ENCODE results near the gene GHDC.
"Not testable (repeated sequence)": the region's sequence is repeated elsewhere in the genome, so short reads cannot be mapped to it uniquely, and the experiment has no call there.

The GHDC gene, protein sequence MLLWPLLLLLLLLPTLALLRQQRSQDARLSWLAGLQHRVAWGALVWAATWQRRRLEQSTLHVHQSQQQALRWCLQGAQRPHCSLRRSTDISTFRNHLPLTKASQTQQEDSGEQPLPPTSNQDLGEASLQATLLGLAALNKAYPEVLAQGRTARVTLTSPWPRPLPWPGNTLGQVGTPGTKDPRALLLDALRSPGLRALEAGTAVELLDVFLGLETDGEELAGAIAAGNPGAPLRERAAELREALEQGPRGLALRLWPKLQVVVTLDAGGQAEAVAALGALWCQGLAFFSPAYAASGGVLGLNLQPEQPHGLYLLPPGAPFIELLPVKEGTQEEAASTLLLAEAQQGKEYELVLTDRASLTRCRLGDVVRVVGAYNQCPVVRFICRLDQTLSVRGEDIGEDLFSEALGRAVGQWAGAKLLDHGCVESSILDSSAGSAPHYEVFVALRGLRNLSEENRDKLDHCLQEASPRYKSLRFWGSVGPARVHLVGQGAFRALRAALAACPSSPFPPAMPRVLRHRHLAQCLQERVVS

GRCh38 chr17:42193969-42194899 is at the start of gene GHDC:
GHDC (minus strand) TSS chr17:42194494; CDS start chr17:42193581, 913 bp downstream.
- peak; percentile 68 for DNase-seq

DNA sequence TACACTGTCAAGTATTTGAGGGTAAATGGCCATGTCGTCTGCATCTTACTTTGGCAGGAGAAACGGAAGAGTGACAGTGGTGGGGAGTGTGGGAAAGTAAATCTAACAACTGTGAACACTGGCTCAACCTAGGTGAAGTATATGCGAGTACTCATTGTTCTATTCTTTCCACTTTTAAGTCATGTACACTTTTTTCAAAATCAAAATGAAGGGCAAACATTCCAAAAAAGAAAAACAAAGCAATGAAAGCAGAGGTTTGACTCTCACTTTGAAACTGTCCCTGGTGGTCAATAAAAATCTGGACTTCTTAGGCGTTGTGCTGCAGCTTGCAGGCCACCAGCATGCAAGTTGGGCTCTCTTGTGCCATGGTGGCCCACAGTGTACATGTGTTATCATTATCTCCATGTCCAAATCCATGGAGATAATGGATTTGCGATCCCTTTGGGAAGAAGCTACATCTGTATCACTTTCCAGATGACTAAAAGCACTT is 49.2 kb upstream of the GHDC start:
- DNase-seq, result no peak

GRCh38 chr17:42241871-42242270 is 47.6 kb upstream of the GHDC start:
- no peak for DNase-seq

DNA sequence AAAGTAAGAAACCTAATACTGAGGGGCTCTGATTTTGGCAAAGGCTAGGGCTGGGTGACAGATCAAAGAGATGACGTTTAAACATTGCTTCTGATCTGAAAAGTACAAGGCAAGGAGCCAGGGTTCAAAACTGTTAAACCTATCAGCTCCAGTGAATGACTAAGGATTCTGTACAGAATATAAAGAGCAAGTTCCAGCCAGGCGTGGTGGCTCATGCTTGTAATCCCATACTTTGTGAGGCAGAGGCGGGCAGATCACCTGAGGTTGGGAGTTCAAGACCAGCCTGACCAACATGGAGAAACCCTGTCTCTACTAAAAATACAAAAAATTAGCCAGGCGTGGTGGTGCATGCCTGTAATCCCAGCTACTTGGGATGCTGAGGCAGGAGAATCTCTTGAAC is 46.6 kb upstream of the GHDC start:
- DNase-seq, result not testable (repeated sequence)

DNA sequence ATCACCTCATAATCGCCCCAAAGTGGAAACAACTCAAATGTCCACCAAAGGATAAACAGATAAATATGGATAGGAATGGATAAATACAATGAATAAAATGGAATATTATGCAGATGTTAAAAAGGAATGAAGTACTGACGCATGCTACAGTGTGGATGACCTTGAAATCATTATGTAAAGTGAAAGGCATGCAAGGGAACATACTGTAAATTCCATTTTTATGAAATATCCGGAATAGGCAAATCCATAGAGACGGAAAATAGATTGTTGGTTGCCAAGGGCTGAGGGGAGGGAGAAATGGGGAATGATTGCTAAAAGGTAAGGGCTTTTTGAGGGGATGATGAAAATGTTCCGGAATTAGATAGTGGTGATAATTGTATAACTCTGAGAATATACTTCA is 45.9 kb upstream of the GHDC start:
- no peak for DNase-seq

- not testable (repeated sequence) for DNase-seq
These were observed 45.3 kb upstream of the GHDC start for GRCh38 chr17:42239576-42239975.

GRCh38 chr17:42236760-42237159 is 42.5 kb upstream of the GHDC start:
- DNase-seq, result no peak

DNA sequence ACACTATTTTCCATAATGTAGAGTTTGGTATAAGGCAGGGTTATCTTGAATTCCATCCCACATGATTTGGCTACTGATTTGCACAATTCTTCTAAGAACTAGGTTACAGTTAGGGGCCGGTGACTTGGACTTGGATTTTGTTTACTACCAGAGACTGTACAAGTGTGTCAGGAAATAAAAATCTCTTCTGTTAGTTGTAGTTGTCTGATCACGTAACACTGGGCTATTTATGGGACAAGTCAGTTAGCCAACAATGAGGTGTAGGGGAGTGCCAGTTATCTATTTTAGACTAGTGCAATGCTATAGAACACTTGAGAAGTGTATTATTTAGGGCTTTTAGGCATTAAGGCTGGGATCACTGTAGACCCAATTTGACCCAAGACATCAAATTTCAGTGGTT is 39.7 kb upstream of the GHDC start:
- DNase-seq, result no peak

- DNase-seq, result no peak
These were observed 38.9 kb upstream of the GHDC start for GRCh38 chr17:42233156-42233555.

- no peak for DNase-seq
These were observed 35.9 kb upstream of the GHDC start for GRCh38 chr17:42230225-42230624.

GRCh38 chr17:42227849-42228700 is 33.8 kb upstream of the GHDC start:
- no peak for DNase-seq

DNA sequence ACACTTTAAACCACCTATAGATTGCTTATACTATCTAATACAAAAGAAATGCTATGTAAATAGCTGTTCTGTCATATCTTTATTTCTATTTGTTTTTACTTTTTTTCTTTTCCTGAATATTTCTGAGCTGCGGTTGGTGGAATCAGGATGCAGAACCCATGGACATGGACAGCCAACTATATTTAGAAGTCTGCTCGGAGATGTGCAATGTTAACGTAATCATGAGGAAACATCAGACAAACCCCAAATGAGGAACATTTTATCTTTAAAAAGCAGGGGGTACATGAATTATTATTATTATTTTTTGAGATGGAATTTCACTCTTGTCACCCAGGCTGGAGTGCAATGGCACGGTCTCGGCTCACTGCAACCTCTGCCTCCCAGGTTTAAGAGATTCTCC is 31.4 kb upstream of the GHDC start:
- no peak for DNase-seq

DNA sequence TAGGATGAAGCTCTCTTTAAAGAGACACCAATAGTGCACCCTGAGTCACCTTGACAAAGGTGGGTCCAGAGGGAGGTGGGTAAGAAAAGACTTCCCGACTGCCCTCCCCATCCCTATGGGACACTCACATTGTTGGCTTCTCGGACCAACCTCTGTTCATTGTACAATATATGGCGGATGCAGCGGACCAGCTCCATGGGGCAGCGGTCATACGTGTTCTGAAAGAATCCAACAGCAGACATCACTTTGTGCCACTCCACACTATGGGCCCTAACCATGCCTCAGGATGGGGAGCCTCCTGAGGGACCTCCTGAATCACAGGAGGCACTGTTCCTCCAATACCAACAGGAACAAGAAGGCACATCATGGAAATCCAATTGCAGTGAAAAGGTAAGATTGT is 30.4 kb upstream of the GHDC start:
- no peak for DNase-seq

DNA sequence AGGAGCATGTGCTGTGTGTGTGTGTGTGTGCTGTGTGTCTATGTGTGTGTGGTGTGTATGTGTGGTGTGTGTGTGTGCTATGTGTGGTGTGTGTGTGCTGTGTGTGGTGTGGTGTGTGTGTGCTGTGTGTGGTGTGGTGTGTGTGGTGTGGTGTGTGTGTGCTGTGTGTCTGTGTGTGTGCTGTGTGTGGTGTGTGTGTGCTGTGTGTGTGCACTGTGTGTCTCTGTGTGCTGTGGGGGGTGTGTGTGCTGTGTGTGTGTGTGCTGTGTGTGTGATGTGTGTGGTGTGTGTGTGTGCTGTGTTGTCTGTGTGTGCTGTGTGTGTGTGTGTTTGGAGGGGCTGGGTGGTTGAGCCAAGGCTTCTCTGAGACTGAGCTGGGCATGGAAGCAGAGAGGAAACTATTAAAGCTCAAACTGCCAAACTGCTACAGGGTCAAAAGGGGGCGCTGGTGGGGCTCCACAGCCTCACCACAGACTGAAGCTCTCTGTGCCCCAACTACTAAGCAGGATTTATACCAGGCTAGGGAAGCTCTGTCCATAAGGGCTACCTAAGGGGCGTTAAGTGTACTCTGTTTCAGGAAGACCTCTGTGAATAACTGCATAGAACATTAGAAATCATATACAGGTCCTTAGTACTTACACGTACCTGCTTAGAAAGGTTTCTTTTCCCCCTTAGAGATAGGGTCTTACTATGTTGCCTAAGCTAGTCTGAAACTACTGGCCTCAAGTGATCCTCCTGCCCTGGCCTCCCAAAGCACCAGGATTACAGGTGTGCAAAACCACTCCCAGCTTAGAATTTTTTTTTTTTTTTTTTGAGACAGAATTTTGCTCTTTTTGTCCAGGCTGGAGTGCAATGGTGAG is 27.8 kb upstream of the GHDC start:
- peak; percentile 67 for DNase-seq

GRCh38 chr17:42219280-42219679 is 25.0 kb upstream of the GHDC start:
- not testable (repeated sequence) for DNase-seq

- no peak for DNase-seq
These were observed 19.9 kb upstream of the GHDC start for GRCh38 chr17:42214156-42214555.

- DNase-seq, result no peak
These were observed 18.1 kb upstream of the GHDC start for GRCh38 chr17:42212382-42212781.

DNA sequence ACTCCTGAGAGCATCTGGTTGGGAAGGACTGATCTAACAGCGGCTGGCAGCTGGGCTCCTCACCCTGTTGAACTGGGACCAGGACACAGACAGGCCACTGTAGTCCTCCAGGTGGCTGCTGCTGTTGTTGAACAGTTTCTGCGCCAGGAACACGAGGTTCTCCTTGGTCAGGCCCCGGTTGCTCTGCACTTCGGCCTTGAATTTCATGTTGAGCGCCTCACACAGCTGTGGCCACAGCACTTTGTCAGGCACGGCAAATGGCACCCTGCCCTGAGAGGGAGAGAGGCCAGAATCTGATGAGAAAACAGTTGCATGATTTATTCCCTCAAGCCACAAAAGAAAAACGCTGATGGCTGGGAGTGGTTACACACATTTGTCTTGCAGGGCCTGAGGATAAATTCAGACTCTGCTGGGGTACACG is 17.6 kb upstream of the GHDC start:
- not testable (repeated sequence) for DNase-seq

- no peak for DNase-seq
These were observed 15.8 kb upstream of the GHDC start for GRCh38 chr17:42210046-42210445.

- not testable (repeated sequence) for DNase-seq
These were observed 11.9 kb upstream of the GHDC start for GRCh38 chr17:42206153-42206612.

DNA sequence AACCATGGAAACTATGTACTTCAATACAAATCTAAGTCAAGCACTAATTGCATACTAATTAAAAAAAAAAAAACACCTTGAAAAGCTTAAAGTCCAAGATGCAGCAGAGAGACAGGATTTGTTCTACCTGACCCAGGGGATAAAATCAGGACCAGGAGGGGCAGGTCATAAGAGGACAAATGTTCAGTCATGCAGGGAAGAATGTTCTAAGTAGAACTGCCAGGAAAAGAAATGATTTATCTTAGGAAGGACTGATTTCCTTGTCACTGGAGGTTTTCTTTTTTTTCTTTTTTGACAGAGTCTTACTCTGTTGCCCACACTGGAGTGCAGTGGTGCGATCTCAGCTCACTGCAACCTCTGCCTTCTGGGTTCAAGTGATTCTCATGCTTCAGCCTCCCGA is 9.1 kb upstream of the GHDC start:
- DNase-seq, result no peak

Measured in activated CD4-positive, alpha-beta T cell treated with anti-CD3 and anti-CD28 coated beads, Interleukin-2, amount 50 U/mL, for 1 hour (primary cell).